GM23248 (cell line): ENCODE results near the gene ZNF184.

Experiments
- EZH2 ChIP-seq: fragments of 200-600 bp; sonication (generic); IDR thresholded peaks from 2 replicates; pipeline ENCODE4 v1.6.1; 2018; ENCODE audit warnings: antibody characterized with exemption, mild to moderate bottlenecking; ENCODE audit not compliant: insufficient read depth, poor library complexity, severe bottlenecking
- EZH2phosphoT487 ChIP-seq: fragments of 200-600 bp; sonication (generic); IDR thresholded peaks from 2 replicates; pipeline ENCODE4 v1.6.1; 2018; ENCODE audit warnings: antibody characterized with exemption, moderate library complexity, mild to moderate bottlenecking, low read depth; ENCODE audit not compliant: insufficient read depth

GRCh38 chr6:27514906-27515495 is 42.1 kb upstream of the ZNF184 start:
- TF ChIP-seq EZH2 (no peak), EZH2phosphoT487 (no peak)
